NCI-H2107 treated with DMSO at 0.1 percent for 48 hours (cell line): ENCODE measurements around the gene TGFBRAP1.
"Not testable (repeated sequence)": the region's sequence is repeated elsewhere in the genome, so short reads cannot be mapped to it uniquely, and the experiment has no call there.

Source experiments
- DNase-seq: peaks from one replicate; lab custom pipeline; 2025; ENCODE audit not compliant: unreplicated experiment; lab: John Stamatoyannopoulos, UW

TGFBRAP1 gene

GRCh38 chr2:105274046-105274445 lies 55.5 kb downstream of the TGFBRAP1 start:
- DNase-seq = no peak

- no peak for DNase-seq
These were observed 57.4 kb downstream of the TGFBRAP1 start for GRCh38 chr2:105272176-105272575.

- no peak for DNase-seq
These were observed 58.0 kb downstream of the TGFBRAP1 start for GRCh38 chr2:105271393-105272045.

GRCh38 chr2:105269426-105269825 lies 60.1 kb downstream of the TGFBRAP1 start:
- no peak for DNase-seq

- DNase-seq = no peak
These were observed 66.9 kb downstream of the TGFBRAP1 start for GRCh38 chr2:105262651-105263091.

GRCh38 chr2:105261061-105261460 lies 68.5 kb downstream of the TGFBRAP1 start:
- no peak for DNase-seq

- DNase-seq = no peak
These were observed 70.6 kb downstream of the TGFBRAP1 start for GRCh38 chr2:105258835-105259350.

- DNase-seq = no peak
These were observed 71.6 kb downstream of the TGFBRAP1 start for GRCh38 chr2:105257981-105258380.

- no peak for DNase-seq
These were observed 73.0 kb downstream of the TGFBRAP1 start for GRCh38 chr2:105256431-105257047.

GRCh38 chr2:105255979-105256378 lies 73.6 kb downstream of the TGFBRAP1 start:
- no peak for DNase-seq

GRCh38 chr2:105254531-105255210 lies 74.9 kb downstream of the TGFBRAP1 start:
- no peak for DNase-seq

- no peak for DNase-seq
These were observed 77.3 kb downstream of the TGFBRAP1 start for GRCh38 chr2:105252271-105252670.

GRCh38 chr2:105251016-105251648 lies 78.4 kb downstream of the TGFBRAP1 start:
- DNase-seq = not testable (repeated sequence)

- no peak for DNase-seq
These were observed 79.6 kb downstream of the TGFBRAP1 start for GRCh38 chr2:105249891-105250290.

- DNase-seq = no peak
These were observed 80.4 kb downstream of the TGFBRAP1 start for GRCh38 chr2:105249181-105249580.

- DNase-seq = no peak
These were observed 81.0 kb downstream of the TGFBRAP1 start for GRCh38 chr2:105248316-105249070.

- no peak for DNase-seq
These were observed 85.1 kb downstream of the TGFBRAP1 start for GRCh38 chr2:105244451-105244850.

GRCh38 chr2:105243961-105244360 lies 85.6 kb downstream of the TGFBRAP1 start:
- DNase-seq = no peak

- DNase-seq = no peak
These were observed 87.1 kb downstream of the TGFBRAP1 start for GRCh38 chr2:105242286-105242993.

- DNase-seq = no peak
These were observed 88.1 kb downstream of the TGFBRAP1 start, which contains the start of gene GPR45 for GRCh38 chr2:105241443-105241842. Gene GPR45, plus strand, starts transcription at chr2:105241743. Its CDS starts 116 bp downstream, at chr2:105241859.
